RKO (cell line): ENCODE data around the gene SCGB1D2.
"Not testable (repeated sequence)": the region's sequence is repeated elsewhere in the genome, so short reads cannot be mapped to it uniquely, and the experiment has no call there.

ENCODE experiments used
- DNase-seq: peaks from one replicate; pipeline ENCODE4 v3.0.0-alpha.2; 2016; ENCODE audit warnings: low spot score

SCGB1D2 gene

DNA sequence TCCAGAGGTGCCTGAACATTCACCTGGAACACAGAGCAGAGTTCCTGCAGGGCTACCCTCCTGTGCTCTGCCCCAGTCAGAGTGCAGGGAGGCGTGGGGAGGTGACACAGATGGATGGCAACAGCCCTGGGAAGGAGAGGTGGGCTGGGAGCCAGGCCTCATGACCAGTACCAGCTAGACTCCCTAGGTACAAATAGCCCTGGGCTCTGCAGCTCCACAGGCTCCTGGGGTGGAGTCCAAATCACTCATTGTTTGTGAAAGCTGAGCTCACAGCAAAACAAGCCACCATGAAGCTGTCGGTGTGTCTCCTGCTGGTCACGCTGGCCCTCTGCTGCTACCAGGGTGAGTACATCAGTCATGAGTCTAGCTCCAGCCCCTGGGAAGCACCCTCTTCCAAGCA lies at the start of gene SCGB1D2:
TSS of gene SCGB1D2 (plus strand) at position 219 of the 400 bp plus-strand sequence. CDS start at position 288, 69 bp downstream.
- DNase-seq, result no peak

DNA sequence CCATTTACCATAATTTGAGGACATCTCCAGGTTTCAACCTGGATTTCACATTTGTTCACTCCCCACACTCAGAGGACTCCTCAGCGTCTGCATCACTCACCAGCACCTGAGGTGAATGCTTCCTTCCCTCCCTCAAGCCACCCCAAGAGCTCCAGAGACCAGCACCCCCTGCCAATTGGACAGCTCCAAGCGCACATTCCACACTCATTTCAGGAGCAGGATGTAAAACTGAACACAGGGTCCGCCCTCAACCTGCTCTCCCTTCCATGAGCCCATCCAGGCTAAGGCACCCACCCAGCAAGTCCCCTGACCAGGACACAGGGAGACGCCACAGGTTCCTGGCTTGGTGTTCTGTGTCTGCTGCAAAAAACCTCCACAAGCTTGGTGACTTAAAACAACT lies 48.1 kb upstream of the SCGB1D2 start:
- no peak for DNase-seq

- not testable (repeated sequence) for DNase-seq
Observed at GRCh38 chr11:62195010-62195409, 47.0 kb upstream of the SCGB1D2 start.

- DNase-seq, result no peak
Observed at GRCh38 chr11:62195945-62196344, 46.1 kb upstream of the SCGB1D2 start.

GRCh38 chr11:62197400-62197799 lies 44.6 kb upstream of the SCGB1D2 start:
- DNase-seq, result not testable (repeated sequence)

DNA sequence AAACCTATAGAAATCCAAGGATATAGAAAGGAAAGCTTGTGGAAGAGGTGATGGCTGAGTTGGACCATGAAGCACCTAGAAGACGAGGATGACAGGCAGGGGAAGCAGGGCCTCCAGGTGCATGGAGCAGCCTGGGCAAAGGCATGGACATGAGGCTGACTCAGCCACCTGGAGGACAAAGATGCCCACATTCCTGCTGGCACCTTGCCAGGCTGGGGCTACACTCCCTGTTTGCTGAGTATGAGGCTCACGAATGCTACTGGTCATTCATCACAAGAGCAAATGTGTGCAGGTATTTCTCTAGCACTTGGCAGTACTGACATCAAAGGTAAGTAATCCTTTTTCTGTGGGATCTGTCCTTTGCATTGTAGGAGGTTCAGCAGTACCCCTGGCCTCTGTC lies 40.7 kb upstream of the SCGB1D2 start:
- DNase-seq, result no peak

- no peak for DNase-seq
Observed at GRCh38 chr11:62202910-62203309, 39.1 kb upstream of the SCGB1D2 start.

DNA sequence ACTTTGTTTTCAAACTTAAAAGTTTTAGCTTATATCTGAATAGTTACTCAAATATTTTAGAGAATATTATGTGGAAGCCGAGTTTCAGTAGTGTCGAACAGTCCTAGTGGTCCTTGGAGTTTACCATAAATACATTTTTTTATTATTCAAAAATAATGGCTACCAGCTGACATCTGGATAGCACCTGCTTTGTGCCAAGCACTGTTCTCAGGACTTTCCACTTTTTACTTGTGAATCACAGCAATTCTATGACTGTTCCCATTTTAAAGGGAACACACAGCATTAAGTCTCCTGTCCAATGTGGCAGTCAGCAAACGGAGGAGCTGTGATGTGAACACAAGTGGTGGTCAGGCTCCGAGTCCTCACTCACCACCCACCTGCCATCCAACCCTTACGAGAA lies 37.6 kb upstream of the SCGB1D2 start:
- DNase-seq, result no peak

DNA sequence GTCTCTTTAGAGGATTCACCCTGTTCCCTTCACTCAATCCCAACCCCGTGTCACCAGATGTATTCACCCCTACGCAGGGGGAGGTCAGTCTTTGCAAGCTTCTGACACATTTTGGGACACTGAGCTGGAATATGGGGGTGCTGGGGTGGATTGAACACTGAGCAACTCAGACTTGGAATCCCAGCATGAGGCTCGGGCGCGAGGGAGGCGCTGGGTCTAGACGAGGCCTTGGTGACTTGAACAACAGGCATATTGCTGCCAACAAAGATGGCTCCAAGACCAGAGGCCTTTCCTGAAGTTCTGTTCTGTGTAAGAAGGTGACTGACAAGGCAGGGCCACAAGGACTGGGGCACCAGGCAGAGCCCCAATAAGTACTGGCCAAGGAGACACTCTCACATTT lies 36.6 kb upstream of the SCGB1D2 start:
- no peak for DNase-seq

DNA sequence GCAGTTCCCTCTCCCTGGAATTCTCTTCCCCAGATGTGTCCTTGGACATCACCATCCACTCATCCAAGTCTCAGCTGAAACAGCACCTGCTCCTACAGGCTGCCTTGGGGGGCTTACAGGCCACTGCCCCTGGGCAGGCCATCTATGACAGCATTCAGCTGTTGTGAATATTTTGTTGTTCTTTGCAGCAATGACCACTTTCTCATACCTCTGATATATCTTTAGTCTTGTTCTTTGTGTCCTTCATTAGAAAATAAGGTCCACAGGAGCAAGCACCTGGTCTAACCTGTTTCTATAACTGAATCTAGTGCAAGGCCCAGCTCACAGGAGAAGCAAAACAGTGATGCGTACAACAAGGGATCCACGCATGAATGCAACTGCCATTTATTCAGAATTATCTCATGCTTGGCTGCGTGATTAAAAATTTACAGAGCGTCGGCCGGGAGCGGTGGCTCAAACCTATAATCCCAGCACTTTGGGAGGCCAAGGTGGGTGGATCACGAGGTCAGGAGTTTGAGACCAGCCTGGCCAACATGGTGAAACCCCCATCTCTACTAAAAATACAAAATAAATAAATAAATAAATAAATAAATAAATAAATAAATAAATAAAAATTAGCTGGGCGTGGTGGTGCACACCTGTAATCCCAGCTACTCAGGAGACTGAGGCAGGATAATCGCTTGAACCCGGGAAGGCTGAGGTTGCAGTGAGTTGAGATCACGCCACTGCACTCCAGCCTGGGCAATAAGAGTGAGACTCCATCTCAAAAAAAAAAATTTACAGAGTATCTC lies 35.6 kb upstream of the SCGB1D2 start:
- DNase-seq, result not testable (repeated sequence)

DNA sequence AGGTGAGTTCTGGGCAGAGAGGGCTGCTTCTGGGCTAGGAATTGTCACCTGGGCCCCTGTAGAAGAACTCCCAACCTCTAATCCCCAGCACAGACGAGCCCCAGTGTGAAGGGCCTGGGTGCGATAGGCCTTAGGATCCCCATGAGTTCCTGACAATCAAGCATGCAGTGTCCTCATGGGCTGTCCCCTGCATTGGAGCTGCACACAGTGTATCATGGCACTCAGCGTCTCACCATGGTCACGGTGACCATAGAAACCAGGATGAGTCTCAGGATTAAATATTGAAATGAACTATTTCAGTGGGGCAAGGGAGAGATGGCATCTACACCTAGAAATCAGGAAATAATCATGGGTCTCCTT lies 33.3 kb upstream of the SCGB1D2 start:
- no peak for DNase-seq

DNA sequence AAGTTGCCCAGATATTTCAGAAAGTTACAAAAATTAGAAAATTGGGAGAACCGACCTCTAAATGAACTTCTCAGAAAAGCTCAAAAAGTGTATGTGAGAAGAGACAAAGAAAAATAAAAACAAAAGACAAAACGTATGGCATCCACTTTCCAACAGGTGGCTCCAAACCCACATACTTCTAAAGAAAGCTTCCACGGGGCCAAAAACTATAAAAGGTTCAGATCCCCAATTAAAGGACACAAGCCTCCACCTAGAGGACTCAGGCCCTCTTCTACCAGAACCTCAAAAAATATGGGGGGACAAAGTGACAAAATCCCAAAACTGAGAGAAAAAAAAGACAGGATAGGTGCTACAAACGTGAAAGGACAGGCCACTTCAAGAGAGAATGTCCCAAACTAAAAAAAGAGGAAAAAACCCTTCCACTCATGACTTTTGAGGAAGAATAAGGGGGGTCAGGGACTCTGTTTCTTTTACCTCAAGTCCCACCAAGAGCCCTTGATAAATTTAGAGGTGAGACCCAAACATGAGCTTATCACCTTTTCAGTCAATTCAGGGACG lies 24.8 kb upstream of the SCGB1D2 start:
- DNase-seq, result peak; percentile 40

DNA sequence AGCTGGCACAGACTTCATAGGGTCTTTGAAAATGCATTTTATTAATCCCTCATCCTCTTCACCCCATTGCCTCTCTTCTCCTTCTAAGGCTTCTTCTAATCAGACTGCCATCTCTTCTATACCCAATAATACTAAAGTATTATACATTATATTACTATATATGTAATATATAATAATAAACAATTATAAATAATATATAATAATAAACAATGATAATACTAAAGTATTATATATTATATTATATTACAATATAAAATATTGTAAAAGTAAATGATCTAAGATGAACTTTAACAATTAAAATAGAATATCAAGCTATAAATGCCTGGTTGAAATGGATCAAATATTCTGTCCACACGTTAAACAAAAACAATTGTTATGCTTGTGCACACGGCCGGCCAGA lies 20.5 kb upstream of the SCGB1D2 start:
- DNase-seq, result no peak

DNA sequence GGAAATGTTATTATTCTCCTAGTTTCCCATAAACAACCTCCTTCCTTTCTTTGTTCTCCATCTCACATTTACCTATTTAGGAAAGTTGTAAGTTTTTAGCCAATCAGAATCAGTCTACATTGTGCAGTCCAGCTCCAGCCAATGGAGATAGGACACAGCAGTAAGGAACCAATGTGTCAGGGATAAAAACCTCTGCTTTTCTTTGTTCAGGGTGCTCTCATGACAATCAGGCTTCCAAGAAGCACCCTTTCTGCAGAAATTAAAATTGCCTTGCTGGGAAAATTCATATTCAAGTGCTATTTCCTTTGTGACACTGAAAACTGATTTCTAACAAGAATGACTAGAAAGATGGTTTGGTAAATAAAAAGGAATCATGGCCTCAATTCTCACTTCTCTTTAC lies 18.9 kb upstream of the SCGB1D2 start:
- no peak for DNase-seq

DNA sequence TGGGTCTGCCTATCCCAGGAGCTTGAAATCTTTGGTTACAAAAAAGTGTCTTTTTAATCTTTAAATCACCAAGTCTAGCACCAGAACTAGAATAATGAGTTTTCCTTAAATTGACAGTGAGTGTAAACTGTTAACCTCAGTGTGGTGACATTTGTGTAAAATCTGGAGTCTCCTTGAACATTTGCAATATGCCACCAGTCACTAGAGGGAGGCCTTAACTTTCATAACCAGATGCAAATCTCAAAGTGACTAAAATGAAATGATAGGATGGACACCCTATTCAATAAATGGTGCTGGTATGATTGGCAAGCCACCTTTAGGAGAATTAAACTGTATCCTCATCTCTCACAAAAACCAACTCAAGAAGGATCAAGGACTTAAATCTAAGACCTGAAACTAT lies 8.3 kb upstream of the SCGB1D2 start:
- DNase-seq, result no peak

DNA sequence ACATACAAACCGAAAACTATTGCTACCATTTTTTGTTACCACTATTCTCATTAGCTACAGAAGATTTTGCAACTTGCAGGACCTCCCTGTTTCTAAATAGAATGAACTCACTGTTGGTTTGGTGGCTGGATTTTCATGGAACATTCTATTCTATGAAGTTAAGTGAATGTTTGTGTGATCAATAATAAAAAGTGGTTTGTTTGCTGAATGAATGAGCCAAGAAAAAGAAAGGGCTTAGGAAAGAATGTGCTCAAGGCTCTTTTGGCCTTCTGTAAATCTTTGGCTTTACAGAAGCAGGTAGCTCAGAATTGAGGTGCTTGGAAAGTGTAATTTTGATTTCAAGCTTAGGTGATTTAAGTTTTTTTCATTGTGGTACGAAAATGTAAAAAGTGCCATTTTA lies 5.9 kb upstream of the SCGB1D2 start:
- no peak for DNase-seq

- DNase-seq, result no peak
Observed at GRCh38 chr11:62237499-62237898, 4.5 kb upstream of the SCGB1D2 start.

DNA sequence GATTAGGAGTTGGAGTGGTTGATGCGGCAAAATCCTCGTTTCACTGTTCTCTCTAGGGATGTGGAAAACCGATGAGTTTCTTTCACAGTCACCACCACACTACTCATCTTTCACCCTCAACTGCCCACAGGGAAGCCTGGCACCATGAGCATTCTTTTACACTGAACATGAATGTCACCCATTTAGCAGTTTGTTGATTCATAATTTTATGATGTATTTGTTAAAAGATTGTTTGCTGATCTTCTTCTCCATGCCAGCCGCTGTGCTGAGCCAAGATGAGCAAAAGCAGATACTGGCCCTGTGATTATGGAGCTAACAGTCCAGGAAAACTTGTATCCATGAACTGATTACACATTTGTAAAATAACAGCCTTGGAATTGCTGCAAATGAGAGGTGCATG lies 3.9 kb upstream of the SCGB1D2 start:
- no peak for DNase-seq

GRCh38 chr11:62241095-62241494 lies 944 bp upstream of the SCGB1D2 start:
- DNase-seq, result no peak

GRCh38 chr11:62245271-62245753 lies 3.3 kb downstream of the SCGB1D2 start:
- DNase-seq, result peak; percentile 14

- no peak for DNase-seq
Observed at GRCh38 chr11:62251698-62252097, 9.7 kb downstream of the SCGB1D2 start.

GRCh38 chr11:62253999-62254542 lies 12.0 kb downstream of the SCGB1D2 start:
- DNase-seq, result no peak

GRCh38 chr11:62256281-62256680 lies 14.2 kb downstream of the SCGB1D2 start:
- peak; percentile 48 for DNase-seq
